PC-3 (cell line): Measurements from ENCODE around the gene CPZ. TPM values are rescaled to one million over a fixed set of nuclear protein-coding genes. Genes with fewer than 3 reads are reported as not detected.

ENCODE experiments used
- ATAC-seq: fragments of 200-7000 bp; cut with Tn5 transposase; 2 replicates; pipeline ENCODE4 v1.9.1; 2020; ENCODE audit warnings: mild to moderate bottlenecking, moderate library complexity
- BruUV-seq: library from RNA; stranded (reverse); fragments of 400-500 nt; replicated peaks from 2 replicates; lab custom pipeline; 2021; lab: Mats Ljungman, UMichigan
- CTCF ChIA-PET: fragments of 300-600 bp; sonication (Branson Sonifier 250); formaldehyde crosslinking; loops from one replicate; lab custom pipeline; 2022; ENCODE audit warnings: antibody characterized with exemption; lab: Charles Lee
- POLR2A ChIA-PET: fragments of 300-600 bp; sonication (Branson Sonifier 250); formaldehyde crosslinking; loops from one replicate; lab custom pipeline; 2022; ENCODE audit warnings: antibody characterized with exemption; ENCODE audit not compliant: unreplicated experiment; lab: Charles Lee
- DNase-seq: peaks from one replicate; pipeline ENCODE4 v3.0.0-alpha.2; 2015
- H2AFZ ChIP-seq: fragments of 300-600 bp; sonication (generic); 2 replicates; pipeline ENCODE4 v1.6.0; 2016; ENCODE audit warnings: antibody characterized with exemption, low read length
- H3F3A ChIP-seq: fragments of 300-600 bp; sonication (generic); one replicate; pipeline ENCODE4 v1.6.0; 2017; ENCODE audit warnings: antibody characterized with exemption, low read length, control low read depth, mild to moderate bottlenecking; ENCODE audit not compliant: unreplicated experiment
- H3K27ac ChIP-seq: fragments of 300-600 bp; sonication (generic); 2 replicates; pipeline ENCODE4 v1.5.1; 2016; ENCODE audit warnings: mild to moderate bottlenecking, low read length
- H3K27me3 ChIP-seq: fragments of 300-600 bp; sonication (generic); 2 replicates; pipeline ENCODE4 v1.6.1; 2016; ENCODE audit warnings: low read length, mixed read lengths
- H3K36me3 ChIP-seq: fragments of 300-600 bp; sonication (generic); 2 replicates; pipeline ENCODE4 v1.6.1; 2016; ENCODE audit warnings: low read depth, mixed run types, low read length, mixed read lengths
- H3K4me1 ChIP-seq: fragments of 300-600 bp; sonication (generic); 2 replicates; pipeline ENCODE4 v1.5.1; 2016; ENCODE audit warnings: low read length; ENCODE audit not compliant: insufficient read depth
- H3K4me2 ChIP-seq: fragments of 300-600 bp; sonication (generic); 2 replicates; pipeline ENCODE4 v1.6.0; 2016; ENCODE audit warnings: low read length
- H3K4me3 ChIP-seq: fragments of 300-600 bp; sonication (generic); 2 replicates; pipeline ENCODE4 v1.5.1; 2016; ENCODE audit warnings: mild to moderate bottlenecking, low read length, mixed read lengths
- H3K79me2 ChIP-seq: fragments of 300-600 bp; sonication (generic); 2 replicates; pipeline ENCODE4 v1.6.1; 2017; ENCODE audit warnings: low read length, mixed read lengths
- H3K9ac ChIP-seq: fragments of 300-600 bp; sonication (generic); 2 replicates; pipeline ENCODE4 v1.6.0; 2016; ENCODE audit warnings: mild to moderate bottlenecking, low read length
- H3K9me2 ChIP-seq: fragments of 300-600 bp; sonication (generic); replicated peaks from 2 replicates; pipeline ENCODE4 v1.6.1; 2016; ENCODE audit warnings: mixed run types, low read length, mixed read lengths
- H3K9me3 ChIP-seq: fragments of 300-600 bp; sonication (generic); 2 replicates; pipeline ENCODE4 v1.6.1; 2016; ENCODE audit warnings: low read length, mixed read lengths
- H4K20me1 ChIP-seq: fragments of 300-600 bp; sonication (generic); 2 replicates; pipeline ENCODE4 v1.6.1; 2016; ENCODE audit warnings: low read length, mixed read lengths
- CTCF ChIP-seq: fragments of 300-600 bp; sonication (generic); conservative IDR thresholded peaks from 2 replicates; pipeline ENCODE4 v1.5.1; 2017; ENCODE audit warnings: antibody characterized with exemption, low read depth, mild to moderate bottlenecking, low read length
- EZH2 ChIP-seq: fragments of 300-600 bp; sonication (generic); IDR thresholded peaks from one replicate; pipeline ENCODE4 v1.6.1; 2017; ENCODE audit warnings: antibody characterized with exemption, mild to moderate bottlenecking, low read length; ENCODE audit not compliant: unreplicated experiment
- EZH2phosphoT487 ChIP-seq: fragments of 300-600 bp; sonication (generic); IDR thresholded peaks from 2 replicates; pipeline ENCODE4 v1.6.1; 2018; ENCODE audit warnings: mild to moderate bottlenecking, antibody characterized with exemption, low read length, borderline replicate concordance
- intact Hi-C: fragments of 100-400 bp; cut with micrococcal nuclease; formaldehyde crosslinking; loops from 2 replicates; pipeline ENCODE4 v1.9.0; 2023
- total RNA-seq: library from RNA; depleted of rRNA; stranded (reverse); fragments of >200 nt; gene quantifications from 2 replicates; pipeline ENCODE4 v1.2.3, GENCODE V29; 2014

The CPZ gene
- total RNA-seq, 1 experiment from 2014 or later: 27.9 TPM

DNA sequence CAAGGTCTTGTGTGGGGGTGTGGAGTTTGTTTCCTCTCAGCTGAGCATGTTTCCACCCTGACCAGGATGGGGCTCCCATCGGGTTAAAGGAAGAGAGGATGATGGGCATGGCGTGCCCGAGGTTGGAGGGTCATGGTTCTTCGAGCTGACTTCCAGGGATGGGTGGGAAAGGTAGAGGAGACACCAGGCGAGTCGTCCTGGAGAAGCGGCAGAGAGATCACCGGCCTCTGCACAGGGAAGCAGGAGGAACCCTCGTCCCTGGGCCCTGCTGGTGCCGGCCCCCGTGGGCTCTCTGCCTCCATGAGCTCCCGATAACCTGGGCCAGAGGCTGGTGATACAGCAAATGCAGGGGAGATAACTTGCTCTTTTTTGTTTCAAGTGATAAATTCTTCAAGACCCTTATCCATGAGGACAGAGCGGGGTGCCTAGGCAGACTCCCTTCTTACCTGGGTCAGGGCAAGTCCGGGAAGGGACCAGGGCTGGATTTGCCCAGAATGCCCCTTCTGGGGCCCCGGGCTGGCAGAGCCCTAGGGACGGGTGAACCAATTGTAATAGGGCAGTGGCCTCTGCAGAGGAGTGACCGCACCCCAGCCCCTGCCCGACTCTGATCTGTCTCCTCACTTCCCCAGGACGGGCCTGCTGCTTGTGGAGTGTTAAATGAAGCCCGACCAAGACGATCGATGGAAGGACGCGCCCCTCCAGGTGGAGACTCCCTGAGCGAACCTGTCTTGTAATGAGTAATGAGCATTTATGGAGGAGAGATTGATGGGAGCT lies 63.0 kb downstream of the CPZ start:
- H3K36me3 ChIP-seq: no peaks in the 10 kb centered on the region
- DNase-seq (no peak), ATAC-seq (no peak)
- CTCF ChIA-PET: no interaction called here
- H3K4me1 ChIP-seq: no peaks in the 10 kb centered on the region
- H2AFZ ChIP-seq: no peak overlapping the region
- intact Hi-C loops: no loop called here
- H3K27me3 ChIP-seq: peaks cover 52% of the 10 kb centered on the region
- no peaks in the 10 kb centered on the region for H3K9me2 ChIP-seq
- POLR2A ChIA-PET: no interaction called here
- H3K27ac ChIP-seq: no peak overlapping the region
- H4K20me1 ChIP-seq: no peaks in the 10 kb centered on the region
- H3K4me3 ChIP-seq: no peak overlapping the region
- no peak overlapping the region for H3K9ac ChIP-seq
- H3K79me2 ChIP-seq: no peaks in the 10 kb centered on the region
- H3K9me3 ChIP-seq: no peaks in the 10 kb centered on the region
- H3K4me2 ChIP-seq: no peak overlapping the region
- TF ChIP-seq CTCF: no peak
- no peak for TF ChIP-seq EZH2
- TF ChIP-seq EZH2phosphoT487: no peak
- H3F3A ChIP-seq: no peaks in the 10 kb centered on the region
- no TSS peak for BruUV-seq

- Histone ChIP-seq H3K36me3 (no peaks in the 10 kb centered on the region), H4K20me1 (no peaks in the 10 kb centered on the region), H3K9me2 (no peaks in the 10 kb centered on the region), H3K27ac (no peak overlapping the region), H3K4me3 (no peak overlapping the region), H3K27me3 (peaks cover 46% of the 10 kb centered on the region), H3K9ac (no peak overlapping the region), H3K9me3 (no peaks in the 10 kb centered on the region), H2AFZ (no peak overlapping the region), H3K4me1 (no peaks in the 10 kb centered on the region), H3K4me2 (no peak overlapping the region), H3F3A (no peaks in the 10 kb centered on the region), H3K79me2 (no peaks in the 10 kb centered on the region)
- TF ChIP-seq EZH2phosphoT487 (no peak), EZH2 (no peak), CTCF (no peak)
- ATAC-seq (no peak), DNase-seq (no peak)
- intact Hi-C loops: no loop called here
- BruUV-seq: no TSS peak
- POLR2A ChIA-PET: no interaction called here
- CTCF ChIA-PET: no interaction called here
These were observed 63.6 kb downstream of the CPZ start for GRCh38 chr4:8656185-8656517.

GRCh38 chr4:8656711-8657380 lies 64.3 kb downstream of the CPZ start:
- no peak overlapping the region for H2AFZ ChIP-seq
- no peak overlapping the region for H3K9ac ChIP-seq
- H3K27me3 ChIP-seq: peaks cover 39% of the 10 kb centered on the region
- DNase-seq (no peak), ATAC-seq (no peak)
- H3K27ac ChIP-seq: no peak overlapping the region
- CTCF ChIA-PET: no interaction called here
- no peaks in the 10 kb centered on the region for H3F3A ChIP-seq
- no peaks in the 10 kb centered on the region for H4K20me1 ChIP-seq
- no peaks in the 10 kb centered on the region for H3K79me2 ChIP-seq
- H3K4me1 ChIP-seq: no peaks in the 10 kb centered on the region
- TF ChIP-seq EZH2phosphoT487 (no peak), EZH2 (no peak), CTCF (no peak)
- POLR2A ChIA-PET: no interaction called here
- no peaks in the 10 kb centered on the region for H3K9me3 ChIP-seq
- BruUV-seq: no TSS peak
- H3K4me3 ChIP-seq: no peak overlapping the region
- intact Hi-C loops: no loop called here
- H3K4me2 ChIP-seq: no peak overlapping the region
- no peaks in the 10 kb centered on the region for H3K9me2 ChIP-seq
- no peaks in the 10 kb centered on the region for H3K36me3 ChIP-seq
